Body of pancreas (tissue), 4 donors: ENCODE measurements around the gene ARFGAP3. TPM values are rescaled to one million over a fixed set of nuclear protein-coding genes. Genes with fewer than 3 reads are reported as not detected.

Experiments used
- ATAC-seq: fragments of 150-250 bp; one replicate; pipeline ENCODE4 v1.9.1; 2016
- DNase-seq, 4 donors: peaks; one replicate each; pipeline ENCODE4 v3.0.0-alpha.2; 2019
- H3K27ac ChIP-seq, 4 donors: fragments of 200-600 bp; sonication (generic); 1 replicate in 3 of 4; 2 replicates in 1 of 4; pipeline versions ENCODE4 v1.5.1 to v1.6.1; 2016 to 2019; ENCODE audit warnings: mild to moderate bottlenecking in 1 of 4, mixed read lengths in 1 of 4, moderate library complexity in 1 of 4
- H3K27me3 ChIP-seq, 2 donors: fragments of 200-600 bp; sonication (generic); one replicate each; pipeline ENCODE4 v1.6.0; 2016; ENCODE audit warnings: mild to moderate bottlenecking in 1 of 2
- H3K36me3 ChIP-seq, 2 donors: fragments of 200-600 bp; sonication (generic); replicated peaks in 1 of 2; 2 replicates each; pipeline ENCODE4 v1.5.1; 2016; ENCODE audit warnings: low read depth in 2 of 2; ENCODE audit not compliant: insufficient read depth in 1 of 2
- H3K4me1 ChIP-seq: fragments of 200-600 bp; sonication (generic); one replicate; pipeline ENCODE4 v1.6.0; 2016
- H3K4me3 ChIP-seq, 2 donors: fragments of 200-600 bp; sonication (generic); 1 replicate in 1 of 2; 2 replicates in 1 of 2; pipeline ENCODE4 v1.5.1; 2016 to 2019
- H3K9me3 ChIP-seq, 3 donors: fragments of 200-600 bp; sonication (generic); 1 replicate in 2 of 3; 2 replicates in 1 of 3; pipeline ENCODE4 v1.5.1; 2016
- CTCF ChIP-seq, 7 experiments: fragments of 450-650 bp in 4 of 7; fragments of 200-600 bp in 3 of 7; sonication (generic) in 3 of 7; IDR thresholded peaks; one replicate each; pipeline ENCODE4 v1.5.1; 2016 to 2019; ENCODE audit warnings: antibody characterized with exemption in 7 of 7
- POLR2A ChIP-seq, 3 donors: fragments of 450-650 bp; IDR thresholded peaks; one replicate each; pipeline ENCODE4 v1.6.1; 2016; ENCODE audit warnings: antibody characterized with exemption in 3 of 3, mild to moderate bottlenecking in 2 of 3
- WGBS, 2 donors: methylation state at CpG; one replicate each; pipeline ENCODE4 v1.1.5; 2017; 5-methylcytosine and 5-hydroxymethylcytosine counted together
- intact Hi-C: fragments of 100-400 bp; cut with DNase I; formaldehyde crosslinking; loops from one replicate; pipeline ENCODE4 v1.15.1; 2023
- total RNA-seq, 2 donors: library from RNA; depleted of rRNA; stranded (reverse); fragments of >200 nt; gene quantifications; one replicate each; pipeline ENCODE4 v1.1.0, GENCODE V29; 2016

Gene ARFGAP3
- total RNA-seq, 2 donors from 2014 or later = 64.3 to 73.2 TPM

GRCh38 chr22:42807185-42807584 is 49.9 kb downstream of the ARFGAP3 start:
- peak overlapping the region; percentile 46 to 88 (median 78) for H3K27ac ChIP-seq
- peaks cover 0 to 25% of the 10 kb centered on the region in 2 donors for H3K36me3 ChIP-seq
- TF ChIP-seq CTCF (IDR thresholded peaks at IDR 0.05) (no peak), POLR2A (IDR thresholded peaks at IDR 0.05) (no peak)
- no peaks in the 10 kb centered on the region for H3K27me3 ChIP-seq
- WGBS, 2 donors = 84 to 89% methylated on average over 6 of the region's 6 CpGs
- intact Hi-C loops = no loop called here
- no peaks in the 10 kb centered on the region for H3K9me3 ChIP-seq
- H3K4me3 ChIP-seq = no peak overlapping the region
- DNase-seq (peak in 1 of 4 donors; percentile 7), ATAC-seq (no peak)
- H3K4me1 ChIP-seq = peaks cover 41% of the 10 kb centered on the region

GRCh38 chr22:42805998-42806830 is 50.9 kb downstream of the ARFGAP3 start:
- H3K36me3 ChIP-seq = peaks cover 0 to 25% of the 10 kb centered on the region in 2 donors
- peak overlapping the region; percentile 46 to 88 (median 78) for H3K27ac ChIP-seq
- H3K9me3 ChIP-seq = no peaks in the 10 kb centered on the region

GRCh38 chr22:42805016-42805997 is 51.8 kb downstream of the ARFGAP3 start:
- peaks cover 0 to 23% of the 10 kb centered on the region in 2 donors for H3K36me3 ChIP-seq
- H3K27ac ChIP-seq = peak overlapping the region; percentile 46 to 88 (median 78)
- no peaks in the 10 kb centered on the region for H3K9me3 ChIP-seq
- H3K4me1 ChIP-seq = peaks cover 41% of the 10 kb centered on the region
- WGBS, 2 donors = 32 to 39% methylated on average over 6 to 13 of the region's 13 CpGs
- no peak overlapping the region for H3K4me3 ChIP-seq
- DNase-seq = peak; percentile 54 to 80 (median 68)
- ATAC-seq = peak; percentile 66
- intact Hi-C loops = no loop called here
- no peaks in the 10 kb centered on the region for H3K27me3 ChIP-seq
- TF ChIP-seq POLR2A (IDR thresholded peaks at IDR 0.05) = no peak
- no peak for TF ChIP-seq CTCF (IDR thresholded peaks at IDR 0.05)

More at GRCh38 chr22:42805998-42806830, 50.9 kb downstream of the ARFGAP3 start:
- DNase-seq (peak in 3 of 4 donors; percentile 23 to 42 (median 37)), ATAC-seq (peak; percentile 41)
- Histone ChIP-seq H3K4me1 (peaks cover 41% of the 10 kb centered on the region), H3K27me3 (no peaks in the 10 kb centered on the region), H3K4me3 (no peak overlapping the region)
- 77 to 84% methylated on average over 12 to 15 of the region's 15 CpGs for WGBS, 2 donors
- TF ChIP-seq POLR2A (IDR thresholded peaks at IDR 0.05) = no peak
- no peak for TF ChIP-seq CTCF (IDR thresholded peaks at IDR 0.05)
- intact Hi-C loops = no loop called here

GRCh38 chr22:42803389-42803788 is 53.7 kb downstream of the ARFGAP3 start:
- H3K9me3 ChIP-seq = no peaks in the 10 kb centered on the region
- peak overlapping the region; percentile 36 to 88 (median 78) for H3K27ac ChIP-seq
- H3K4me1 ChIP-seq = peaks cover 41% of the 10 kb centered on the region
- H3K27me3 ChIP-seq = no peaks in the 10 kb centered on the region
- intact Hi-C loops = no loop called here
- DNase-seq (peak; percentile 34 to 62 (median 53)), ATAC-seq (peak; percentile 45)
- TF ChIP-seq POLR2A (IDR thresholded peaks at IDR 0.05) (peak in 2 of 3 donors; percentile 19 to 21), CTCF (IDR thresholded peaks at IDR 0.05) (no peak)
- no peak overlapping the region for H3K4me3 ChIP-seq
- 66 to 72% methylated on average over 5 to 7 of the region's 7 CpGs for WGBS, 2 donors
- H3K36me3 ChIP-seq = peaks cover 0 to 33% of the 10 kb centered on the region in 2 donors
